ENCODE results near the gene SPC25. TPM values are rescaled to one million over a fixed set of nuclear protein-coding genes. Genes with fewer than 3 reads are reported as not detected.

The SPC25 gene
- polyA plus RNA-seq, 4 donors: 2.7 to 10.9 (median 5.3) TPM

- Histone ChIP-seq H3K4me3 (ENCODE audit: low read depth in 1 of 3, low read length in 3 of 3) (no peak overlapping the region), H3K9me3 (ENCODE audit: control insufficient read depth in 2 of 2, insufficient read depth in 1 of 2, low read depth in 1 of 2, low read length in 1 of 2) (no peaks in the 10 kb centered on the region), H3K27ac (ENCODE audit: low read depth in 1 of 3, low read length in 2 of 3) (no peak overlapping the region), H3K36me3 (ENCODE audit: control insufficient read depth in 3 of 3, insufficient read depth in 2 of 3, low read depth in 1 of 3, low read length in 3 of 3) (peaks cover under 1 to 26% (median 4%) of the 10 kb centered on the region in 3 donors), H3K4me1 (ENCODE audit: control insufficient read depth in 3 of 3, insufficient read depth in 2 of 3, low read depth in 1 of 3, low read length in 2 of 3) (no peaks in the 10 kb centered on the region), H3K27me3 (ENCODE audit: control insufficient read depth in 3 of 3, insufficient read depth in 3 of 3, low read length in 3 of 3) (no peaks in the 10 kb centered on the region)
- no peak for DNase-seq
- FAIRE-seq: no peak
These were observed 39.4 kb downstream of the SPC25 start for GRCh38 chr2:168850846-168851245.

- no peak overlapping the region for H3K27ac ChIP-seq (ENCODE audit: low read depth in 1 of 3, low read length in 2 of 3)
- 27 to 45% (median 44%) methylated on average over 2 of the region's 2 CpGs for WGBS, 3 donors
- H3K36me3 ChIP-seq (ENCODE audit: control insufficient read depth in 3 of 3, insufficient read depth in 2 of 3, low read depth in 1 of 3, low read length in 3 of 3): peaks cover 0 to 27% (median 4%) of the 10 kb centered on the region in 3 donors
- H3K27me3 ChIP-seq (ENCODE audit: control insufficient read depth in 3 of 3, insufficient read depth in 3 of 3, low read length in 3 of 3): no peaks in the 10 kb centered on the region
- DNase-seq (peak; percentile 75 to 76), FAIRE-seq (no peak)
- H3K9me3 ChIP-seq (ENCODE audit: control insufficient read depth in 2 of 2, insufficient read depth in 1 of 2, low read depth in 1 of 2, low read length in 1 of 2): no peaks in the 10 kb centered on the region
- H3K4me3 ChIP-seq (ENCODE audit: low read depth in 1 of 3, low read length in 3 of 3): no peak overlapping the region
- no peaks in the 10 kb centered on the region for H3K4me1 ChIP-seq (ENCODE audit: control insufficient read depth in 3 of 3, insufficient read depth in 2 of 3, low read depth in 1 of 3, low read length in 2 of 3)
These were observed 40.6 kb downstream of the SPC25 start for GRCh38 chr2:168849610-168850009.

GRCh38 chr2:168848225-168848624 lies 42.0 kb downstream of the SPC25 start:
- Histone ChIP-seq H3K27ac (ENCODE audit: low read depth in 1 of 3, low read length in 2 of 3) (no peak overlapping the region), H3K4me3 (ENCODE audit: low read depth in 1 of 3, low read length in 3 of 3) (no peak overlapping the region), H3K4me1 (ENCODE audit: control insufficient read depth in 3 of 3, insufficient read depth in 2 of 3, low read depth in 1 of 3, low read length in 2 of 3) (no peaks in the 10 kb centered on the region), H3K9me3 (ENCODE audit: control insufficient read depth in 2 of 2, insufficient read depth in 1 of 2, low read depth in 1 of 2, low read length in 1 of 2) (no peaks in the 10 kb centered on the region), H3K27me3 (ENCODE audit: control insufficient read depth in 3 of 3, insufficient read depth in 3 of 3, low read length in 3 of 3) (no peaks in the 10 kb centered on the region), H3K36me3 (ENCODE audit: control insufficient read depth in 3 of 3, insufficient read depth in 2 of 3, low read depth in 1 of 3, low read length in 3 of 3) (peaks cover 0 to 16% (median 4%) of the 10 kb centered on the region in 3 donors)
- DNase-seq: no peak
- no peak for FAIRE-seq
- WGBS, 3 donors: 84 to 90% (median 90%) methylated on average over 3 of the region's 3 CpGs

- Histone ChIP-seq H3K27ac (ENCODE audit: low read depth in 1 of 3, low read length in 2 of 3) (no peak overlapping the region), H3K4me1 (ENCODE audit: control insufficient read depth in 3 of 3, insufficient read depth in 2 of 3, low read depth in 1 of 3, low read length in 2 of 3) (no peaks in the 10 kb centered on the region), H3K27me3 (ENCODE audit: control insufficient read depth in 3 of 3, insufficient read depth in 3 of 3, low read length in 3 of 3) (no peaks in the 10 kb centered on the region), H3K4me3 (ENCODE audit: low read depth in 1 of 3, low read length in 3 of 3) (no peak overlapping the region), H3K9me3 (ENCODE audit: control insufficient read depth in 2 of 2, insufficient read depth in 1 of 2, low read depth in 1 of 2, low read length in 1 of 2) (no peaks in the 10 kb centered on the region), H3K36me3 (ENCODE audit: control insufficient read depth in 3 of 3, insufficient read depth in 2 of 3, low read depth in 1 of 3, low read length in 3 of 3) (peaks cover 0 to 9% (median 7%) of the 10 kb centered on the region in 3 donors)
- FAIRE-seq: no peak
- no peak for DNase-seq
- WGBS, 3 donors: 87 to 94% (median 88%) methylated on average over 3 of the region's 3 CpGs
These were observed 47.0 kb downstream of the SPC25 start for GRCh38 chr2:168843253-168843652.

GRCh38 chr2:168841445-168841844 lies 48.8 kb downstream of the SPC25 start:
- H3K27ac ChIP-seq (ENCODE audit: low read depth in 1 of 3, low read length in 2 of 3): no peak overlapping the region
- FAIRE-seq (no peak), DNase-seq (no peak)
- no peaks in the 10 kb centered on the region for H3K27me3 ChIP-seq (ENCODE audit: control insufficient read depth in 3 of 3, insufficient read depth in 3 of 3, low read length in 3 of 3)
- 37 to 73% (median 50%) methylated on average over 2 of the region's 2 CpGs for WGBS, 3 donors
- no peaks in the 10 kb centered on the region for H3K9me3 ChIP-seq (ENCODE audit: control insufficient read depth in 2 of 2, insufficient read depth in 1 of 2, low read depth in 1 of 2, low read length in 1 of 2)
- H3K4me3 ChIP-seq (ENCODE audit: low read depth in 1 of 3, low read length in 3 of 3): no peak overlapping the region
- no peaks in the 10 kb centered on the region for H3K4me1 ChIP-seq (ENCODE audit: control insufficient read depth in 3 of 3, insufficient read depth in 2 of 3, low read depth in 1 of 3, low read length in 2 of 3)
- peaks cover 0 to 14% (median 10%) of the 10 kb centered on the region in 3 donors for H3K36me3 ChIP-seq (ENCODE audit: control insufficient read depth in 3 of 3, insufficient read depth in 2 of 3, low read depth in 1 of 3, low read length in 3 of 3)

GRCh38 chr2:168835969-168836368 lies 54.3 kb downstream of the SPC25 start:
- Histone ChIP-seq H3K27me3 (ENCODE audit: control insufficient read depth in 3 of 3, insufficient read depth in 3 of 3, low read length in 3 of 3) (no peaks in the 10 kb centered on the region), H3K4me1 (ENCODE audit: control insufficient read depth in 3 of 3, insufficient read depth in 2 of 3, low read depth in 1 of 3, low read length in 2 of 3) (no peaks in the 10 kb centered on the region), H3K36me3 (ENCODE audit: control insufficient read depth in 3 of 3, insufficient read depth in 2 of 3, low read depth in 1 of 3, low read length in 3 of 3) (peaks cover 3 to 35% (median 10%) of the 10 kb centered on the region in 3 donors), H3K4me3 (ENCODE audit: low read depth in 1 of 3, low read length in 3 of 3) (no peak overlapping the region), H3K9me3 (ENCODE audit: control insufficient read depth in 2 of 2, insufficient read depth in 1 of 2, low read depth in 1 of 2, low read length in 1 of 2) (peaks cover 0 to 2% of the 10 kb centered on the region in 2 donors), H3K27ac (ENCODE audit: low read depth in 1 of 3, low read length in 2 of 3) (no peak overlapping the region)
- no peak for FAIRE-seq
- 94 to 96% (median 95%) methylated on average over 2 of the region's 2 CpGs for WGBS, 3 donors
- no peak for DNase-seq

GRCh38 chr2:168831662-168832061 lies 58.6 kb downstream of the SPC25 start:
- DNase-seq (no peak), FAIRE-seq (no peak)
- Histone ChIP-seq H3K4me1 (ENCODE audit: control insufficient read depth in 3 of 3, insufficient read depth in 2 of 3, low read depth in 1 of 3, low read length in 2 of 3) (peaks cover 0 to 4% (median 0%) of the 10 kb centered on the region in 3 donors), H3K4me3 (ENCODE audit: low read depth in 1 of 3, low read length in 3 of 3) (no peak overlapping the region), H3K9me3 (ENCODE audit: control insufficient read depth in 2 of 2, insufficient read depth in 1 of 2, low read depth in 1 of 2, low read length in 1 of 2) (peaks cover 0 to 3% of the 10 kb centered on the region in 2 donors), H3K36me3 (ENCODE audit: control insufficient read depth in 3 of 3, insufficient read depth in 2 of 3, low read depth in 1 of 3, low read length in 3 of 3) (peaks cover 3 to 36% (median 13%) of the 10 kb centered on the region in 3 donors), H3K27me3 (ENCODE audit: control insufficient read depth in 3 of 3, insufficient read depth in 3 of 3, low read length in 3 of 3) (no peaks in the 10 kb centered on the region), H3K27ac (ENCODE audit: low read depth in 1 of 3, low read length in 2 of 3) (no peak overlapping the region)

- Histone ChIP-seq H3K4me1 (ENCODE audit: control insufficient read depth in 3 of 3, insufficient read depth in 2 of 3, low read depth in 1 of 3, low read length in 2 of 3) (peaks cover 0 to 4% (median 0%) of the 10 kb centered on the region in 3 donors), H3K36me3 (ENCODE audit: control insufficient read depth in 3 of 3, insufficient read depth in 2 of 3, low read depth in 1 of 3, low read length in 3 of 3) (peaks cover under 1 to 30% (median 9%) of the 10 kb centered on the region in 3 donors), H3K9me3 (ENCODE audit: control insufficient read depth in 2 of 2, insufficient read depth in 1 of 2, low read depth in 1 of 2, low read length in 1 of 2) (peaks cover 0 to 3% of the 10 kb centered on the region in 2 donors), H3K27ac (ENCODE audit: low read depth in 1 of 3, low read length in 2 of 3) (no peak overlapping the region), H3K4me3 (ENCODE audit: low read depth in 1 of 3, low read length in 3 of 3) (no peak overlapping the region), H3K27me3 (ENCODE audit: control insufficient read depth in 3 of 3, insufficient read depth in 3 of 3, low read length in 3 of 3) (no peaks in the 10 kb centered on the region)
- DNase-seq (no peak), FAIRE-seq (no peak)
These were observed 59.3 kb downstream of the SPC25 start for GRCh38 chr2:168830958-168831357.

- peaks cover 0 to 14% (median 0%) of the 10 kb centered on the region in 3 donors for H3K4me1 ChIP-seq (ENCODE audit: control insufficient read depth in 3 of 3, insufficient read depth in 2 of 3, low read depth in 1 of 3, low read length in 2 of 3)
- H3K27ac ChIP-seq (ENCODE audit: low read depth in 1 of 3, low read length in 2 of 3): peak overlapping the region in 1 of 3 donors; percentile 82
- no peaks in the 10 kb centered on the region for H3K27me3 ChIP-seq (ENCODE audit: control insufficient read depth in 3 of 3, insufficient read depth in 3 of 3, low read length in 3 of 3)
- peaks cover 0 to 20% (median 3%) of the 10 kb centered on the region in 3 donors for H3K36me3 ChIP-seq (ENCODE audit: control insufficient read depth in 3 of 3, insufficient read depth in 2 of 3, low read depth in 1 of 3, low read length in 3 of 3)
- H3K9me3 ChIP-seq (ENCODE audit: control insufficient read depth in 2 of 2, insufficient read depth in 1 of 2, low read depth in 1 of 2, low read length in 1 of 2): no peaks in the 10 kb centered on the region
- DNase-seq: peak in 1 of 2 donors; percentile 80
- H3K4me3 ChIP-seq (ENCODE audit: low read depth in 1 of 3, low read length in 3 of 3): no peak overlapping the region
- no peak for FAIRE-seq
These were observed 65.1 kb downstream of the SPC25 start for GRCh38 chr2:168825126-168825525.

Data from small intestine (tissue), 7 donors.